ENCODE results near the gene SPAG9.

The SPAG9 gene

DNA sequence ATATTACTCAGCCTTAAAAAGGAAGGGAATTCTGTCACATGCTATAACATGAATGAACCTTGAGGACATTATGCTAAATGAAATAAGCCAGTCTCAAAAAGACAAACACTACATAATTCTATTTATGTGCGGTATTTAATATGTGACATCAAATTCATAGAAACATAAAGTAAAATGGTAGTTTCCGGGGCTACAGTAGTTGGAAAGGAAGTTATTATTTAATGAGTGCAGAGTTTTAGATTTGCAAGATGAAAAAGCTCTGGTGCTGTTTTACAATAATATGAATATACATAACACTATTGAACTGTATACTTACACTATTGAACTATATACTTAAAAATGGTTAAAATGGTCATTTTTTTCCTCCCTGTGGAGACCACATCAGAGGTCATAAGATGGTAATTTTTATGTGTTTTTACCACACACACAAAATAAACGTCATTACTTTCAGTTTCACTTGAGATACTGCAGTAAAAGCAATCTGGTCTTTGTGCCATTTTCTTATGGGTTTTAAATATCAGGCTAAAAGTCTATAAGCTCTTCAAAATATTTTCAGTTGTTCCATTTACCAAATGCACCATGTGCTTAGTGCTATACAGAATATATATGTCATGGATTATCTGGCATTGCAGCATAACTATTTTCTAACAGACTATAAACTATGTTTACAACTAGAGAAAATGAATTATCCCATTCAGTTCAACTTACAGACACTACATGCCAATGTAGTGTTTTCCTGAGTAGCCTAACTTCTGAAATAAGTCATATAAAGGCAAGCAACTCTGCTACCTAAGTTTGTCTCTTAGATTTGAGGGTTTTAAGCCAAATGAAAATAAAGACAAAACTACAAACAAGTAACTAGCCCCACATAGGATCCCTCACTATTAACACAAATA lies 90.9 kb downstream of the SPAG9 start:
- ATAC-seq (ENCODE audit: low read depth): no peak
- Histone ChIP-seq H3K4me3 (ENCODE audit: severe bottlenecking) (no peak overlapping the region), H3K27ac (ENCODE audit: poor library complexity, severe bottlenecking) (no peak overlapping the region), H3K27me3 (ENCODE audit: insufficient read depth, poor library complexity, severe bottlenecking) (no peaks in the 10 kb centered on the region), H3K36me3 (ENCODE audit: low read depth) (0 out of 2 replicates have a peak, but pooled peaks cover 8% of the 10 kb centered on the region), H3K4me1 (ENCODE audit: insufficient read depth, poor library complexity, severe bottlenecking) (peaks cover 11% of the 10 kb centered on the region), H3K9me3 (ENCODE audit: severe bottlenecking) (no peaks in the 10 kb centered on the region)
- TF ChIP-seq, protein P1, sequence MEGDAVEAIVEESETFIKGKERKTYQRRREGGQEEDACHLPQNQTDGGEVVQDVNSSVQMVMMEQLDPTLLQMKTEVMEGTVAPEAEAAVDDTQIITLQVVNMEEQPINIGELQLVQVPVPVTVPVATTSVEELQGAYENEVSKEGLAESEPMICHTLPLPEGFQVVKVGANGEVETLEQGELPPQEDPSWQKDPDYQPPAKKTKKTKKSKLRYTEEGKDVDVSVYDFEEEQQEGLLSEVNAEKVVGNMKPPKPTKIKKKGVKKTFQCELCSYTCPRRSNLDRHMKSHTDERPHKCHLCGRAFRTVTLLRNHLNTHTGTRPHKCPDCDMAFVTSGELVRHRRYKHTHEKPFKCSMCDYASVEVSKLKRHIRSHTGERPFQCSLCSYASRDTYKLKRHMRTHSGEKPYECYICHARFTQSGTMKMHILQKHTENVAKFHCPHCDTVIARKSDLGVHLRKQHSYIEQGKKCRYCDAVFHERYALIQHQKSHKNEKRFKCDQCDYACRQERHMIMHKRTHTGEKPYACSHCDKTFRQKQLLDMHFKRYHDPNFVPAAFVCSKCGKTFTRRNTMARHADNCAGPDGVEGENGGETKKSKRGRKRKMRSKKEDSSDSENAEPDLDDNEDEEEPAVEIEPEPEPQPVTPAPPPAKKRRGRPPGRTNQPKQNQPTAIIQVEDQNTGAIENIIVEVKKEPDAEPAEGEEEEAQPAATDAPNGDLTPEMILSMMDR (IDR thresholded peaks at IDR 0.05; ENCODE audit: poor library complexity, severe bottlenecking): no peak
- DNase-seq (ENCODE audit: low spot score): no peak

DNA sequence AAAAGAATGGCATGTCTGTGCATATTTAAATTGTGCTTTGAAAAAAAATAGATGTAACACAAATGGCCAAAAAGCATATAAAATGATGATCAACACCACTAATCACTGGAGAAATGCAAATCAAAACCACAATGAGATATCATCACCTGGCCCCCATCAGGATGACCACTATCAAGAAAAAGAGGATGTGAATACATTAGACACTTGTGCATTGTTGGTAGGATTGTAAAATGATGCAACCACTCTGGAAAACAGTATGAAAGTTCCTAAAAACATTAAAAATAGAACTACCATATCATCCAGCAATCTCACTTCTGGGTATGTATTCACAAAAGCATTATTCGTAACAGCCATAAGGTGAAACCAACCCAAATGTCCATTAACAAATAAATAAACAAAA lies 91.5 kb downstream of the SPAG9 start:
- Histone ChIP-seq H3K9me3 (ENCODE audit: severe bottlenecking) (no peaks in the 10 kb centered on the region), H3K27ac (ENCODE audit: poor library complexity, severe bottlenecking) (no peak overlapping the region), H3K4me1 (ENCODE audit: insufficient read depth, poor library complexity, severe bottlenecking) (peaks cover 11% of the 10 kb centered on the region), H3K27me3 (ENCODE audit: insufficient read depth, poor library complexity, severe bottlenecking) (no peaks in the 10 kb centered on the region), H3K4me3 (ENCODE audit: severe bottlenecking) (no peak overlapping the region), H3K36me3 (ENCODE audit: low read depth) (0 out of 2 replicates have a peak, but pooled peaks cover 8% of the 10 kb centered on the region)
- DNase-seq (ENCODE audit: low spot score) (no peak), ATAC-seq (ENCODE audit: low read depth) (no peak)
- TF ChIP-seq, protein P1 (IDR thresholded peaks at IDR 0.05; ENCODE audit: poor library complexity, severe bottlenecking): no peak

GRCh38 chr17:51028176-51028863 lies 92.3 kb downstream of the SPAG9 start:
- ATAC-seq (ENCODE audit: low read depth): no peak
- Histone ChIP-seq H3K36me3 (ENCODE audit: low read depth) (0 out of 2 replicates have a peak, but pooled peaks cover 8% of the 10 kb centered on the region), H3K4me3 (ENCODE audit: severe bottlenecking) (no peak overlapping the region), H3K9me3 (ENCODE audit: severe bottlenecking) (no peaks in the 10 kb centered on the region), H3K27me3 (ENCODE audit: insufficient read depth, poor library complexity, severe bottlenecking) (no peaks in the 10 kb centered on the region), H3K27ac (ENCODE audit: poor library complexity, severe bottlenecking) (no peak overlapping the region), H3K4me1 (ENCODE audit: insufficient read depth, poor library complexity, severe bottlenecking) (peaks cover 11% of the 10 kb centered on the region)
- DNase-seq (ENCODE audit: low spot score): no peak
- TF ChIP-seq, protein P1 (IDR thresholded peaks at IDR 0.05; ENCODE audit: poor library complexity, severe bottlenecking): no peak

DNA sequence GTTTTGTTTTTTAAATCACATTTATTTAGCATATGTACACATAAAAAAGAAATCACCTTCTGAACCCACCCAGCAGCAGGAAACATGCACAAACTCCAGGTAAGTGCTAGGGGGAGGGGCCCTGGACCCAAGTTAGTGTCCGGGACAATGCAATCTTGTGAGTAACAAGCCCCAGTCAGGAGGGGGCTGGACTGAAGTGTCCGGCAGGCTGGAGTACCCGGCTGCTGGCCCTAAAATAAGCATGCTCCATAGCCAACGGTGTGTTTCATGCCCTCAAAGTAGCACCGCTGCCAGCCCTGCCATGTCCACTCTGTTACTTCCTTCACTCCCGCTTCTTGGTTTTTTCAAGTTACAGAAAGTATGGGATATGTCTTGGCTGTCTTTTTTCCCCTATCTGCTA lies 102.1 kb downstream of the SPAG9 start:
- no peaks in the 10 kb centered on the region for H3K4me1 ChIP-seq (ENCODE audit: insufficient read depth, poor library complexity, severe bottlenecking)
- H3K9me3 ChIP-seq (ENCODE audit: severe bottlenecking): no peaks in the 10 kb centered on the region
- H3K4me3 ChIP-seq (ENCODE audit: severe bottlenecking): no peak overlapping the region
- no peaks in the 10 kb centered on the region for H3K27me3 ChIP-seq (ENCODE audit: insufficient read depth, poor library complexity, severe bottlenecking)
- TF ChIP-seq, protein P1 (IDR thresholded peaks at IDR 0.05; ENCODE audit: poor library complexity, severe bottlenecking): no peak
- DNase-seq (ENCODE audit: low spot score): no peak
- no peak for ATAC-seq (ENCODE audit: low read depth)
- no peak overlapping the region for H3K27ac ChIP-seq (ENCODE audit: poor library complexity, severe bottlenecking)
- H3K36me3 ChIP-seq (ENCODE audit: low read depth): peaks cover 59% of the 10 kb centered on the region
